IMR-90 (cell line): ENCODE results near the gene DHDDS. TPM values are rescaled to one million over a fixed set of nuclear protein-coding genes. Genes with fewer than 3 reads are reported as not detected.

ENCODE experiments used
- ATAC-seq: fragments of 200-7000 bp; cut with Tn5 transposase; 2 replicates; pipeline ENCODE4 v1.9.1; 2020; ENCODE audit warnings: low read depth, mild to moderate bottlenecking, moderate library complexity
- BruUV-seq: library from RNA; stranded (reverse); fragments of 400-500 nt; replicated peaks from 2 replicates; lab custom pipeline; 2021; lab: Mats Ljungman, UMichigan
- CTCF ChIA-PET: fragments of 300-600 bp; formaldehyde crosslinking; extraction: SDS; loops from one replicate; lab custom pipeline; 2021; ENCODE audit warnings: antibody characterized with exemption; lab: Yijun Ruan, JAX
- POLR2A ChIA-PET: fragments of 300-600 bp; sonication (Branson Sonifier 250); formaldehyde crosslinking; loops from one replicate; lab custom pipeline; 2022; ENCODE audit warnings: antibody characterized with exemption; ENCODE audit not compliant: unreplicated experiment; lab: Charles Lee
- DNase-seq: peaks from one replicate; pipeline ENCODE4 v3.0.0; 2013
- H2AFZ ChIP-seq: replicated peaks from 2 replicates; pipeline ENCODE3; 2013; ENCODE audit warnings: low read length, mild to moderate bottlenecking; ENCODE audit not compliant: poor library complexity
- H2AK5ac ChIP-seq: 2 replicates; pipeline ENCODE4 v1.6.1; 2013; ENCODE audit warnings: low read depth, low read length, inconsistent platforms
- H2AK9ac ChIP-seq: replicated peaks from 2 replicates; pipeline ENCODE3; 2013; ENCODE audit warnings: mild to moderate bottlenecking, low read depth, low read length, moderate library complexity; ENCODE audit not compliant: poor library complexity
- H2BK120ac ChIP-seq: 2 replicates; pipeline ENCODE4 v1.6.1; 2013; ENCODE audit warnings: low read depth, low read length, inconsistent platforms
- H2BK15ac ChIP-seq: 3 replicates; pipeline ENCODE4 v1.6.1; 2013; ENCODE audit warnings: low read depth, low read length, inconsistent platforms
- H2BK20ac ChIP-seq: 2 replicates; pipeline ENCODE4 v1.6.1; 2013; ENCODE audit warnings: low read depth, mild to moderate bottlenecking, inconsistent platforms, low read length, moderate library complexity
- H2BK5ac ChIP-seq: 2 replicates; pipeline ENCODE4 v1.6.1; 2013; ENCODE audit warnings: mild to moderate bottlenecking, low read depth, low read length, inconsistent platforms; ENCODE audit not compliant: poor library complexity, severe bottlenecking
- H3K14ac ChIP-seq: replicated peaks from 2 replicates; pipeline ENCODE4 v1.6.1; 2013; ENCODE audit warnings: low read depth, low read length, inconsistent platforms
- H3K18ac ChIP-seq: 2 replicates; pipeline ENCODE4 v1.6.1; 2013; ENCODE audit warnings: low read depth, low read length, control low read depth
- H3K23ac ChIP-seq: 2 replicates; pipeline ENCODE4 v1.6.1; 2013; ENCODE audit warnings: low read depth, low read length, inconsistent platforms
- H3K27ac ChIP-seq: 2 replicates; pipeline ENCODE4 v1.5.1; 2013; ENCODE audit warnings: mild to moderate bottlenecking, control low read depth, low read length; ENCODE audit not compliant: insufficient read depth
- H3K27me3 ChIP-seq: 2 replicates; pipeline ENCODE4 v1.6.1; 2013; ENCODE audit warnings: low read length; ENCODE audit not compliant: control insufficient read depth, insufficient read depth
- H3K36me3 ChIP-seq: 2 replicates; pipeline ENCODE4 v1.6.1; 2013; ENCODE audit warnings: low read length, mixed read lengths; ENCODE audit not compliant: control insufficient read depth, insufficient read depth
- H3K4ac ChIP-seq: 2 replicates; pipeline ENCODE4 v1.6.1; 2013; ENCODE audit warnings: low read depth, low read length, inconsistent platforms
- H3K4me1 ChIP-seq: 2 replicates; pipeline ENCODE4 v1.6.1; 2013; ENCODE audit warnings: low read length, mixed read lengths; ENCODE audit not compliant: control insufficient read depth, insufficient read depth
- H3K4me2 ChIP-seq: 2 replicates; pipeline ENCODE4 v1.6.1; 2013; ENCODE audit warnings: low read depth, mild to moderate bottlenecking, control low read depth, low read length, moderate library complexity
- H3K4me3 ChIP-seq: 2 replicates; pipeline ENCODE4 v1.5.1; 2013; ENCODE audit warnings: low read depth, mild to moderate bottlenecking, control low read depth, low read length, moderate library complexity; ENCODE audit not compliant: insufficient read depth
- H3K56ac ChIP-seq: 2 replicates; pipeline ENCODE4 v1.6.1; 2013; ENCODE audit warnings: low read length, inconsistent platforms; ENCODE audit not compliant: insufficient read depth; ENCODE audit errors: extremely low read depth
- H3K79me1 ChIP-seq, 2 experiments: 2 replicates each; pipeline ENCODE4 v1.6.1; 2013; ENCODE audit warnings: low read length in 2 of 2, inconsistent platforms in 1 of 2, low read depth in 1 of 2
- H3K9ac ChIP-seq: 2 replicates; pipeline ENCODE4 v1.6.1; 2013; ENCODE audit warnings: low read depth, low read length, control low read depth
- H3K9me1 ChIP-seq: 2 replicates; pipeline ENCODE4 v1.6.1; 2013; ENCODE audit warnings: low read length, inconsistent platforms; ENCODE audit not compliant: insufficient read depth
- H3K9me3 ChIP-seq: 2 replicates; pipeline ENCODE4 v1.6.1; 2013; ENCODE audit warnings: low read length; ENCODE audit not compliant: control insufficient read depth, insufficient read depth
- H4K20me1 ChIP-seq: 2 replicates; pipeline ENCODE4 v1.6.1; 2013; ENCODE audit warnings: low read length, inconsistent platforms; ENCODE audit not compliant: insufficient read depth
- H4K5ac ChIP-seq: 2 replicates; pipeline ENCODE4 v1.6.1; 2013; ENCODE audit warnings: mild to moderate bottlenecking, low read depth, low read length, control low read depth
- H4K8ac ChIP-seq, 2 experiments: 2 replicates each; pipeline ENCODE4 v1.6.1; 2013; ENCODE audit warnings: low read depth in 2 of 2, low read length in 2 of 2, control low read depth in 1 of 2, inconsistent platforms in 1 of 2
- H4K91ac ChIP-seq: 2 replicates; pipeline ENCODE4 v1.6.1; 2013; ENCODE audit warnings: low read depth, low read length, inconsistent platforms; ENCODE audit not compliant: insufficient read depth
- NFE2L2 ChIP-seq: fragments of 150-350 bp; IDR thresholded peaks from 2 replicates; pipeline ENCODE4 v1.6.1; 2016; ENCODE audit warnings: low read depth, mild to moderate bottlenecking, low read length
- RAD21 ChIP-seq: IDR thresholded peaks from 2 replicates; pipeline ENCODE4 v1.6.1; 2012; ENCODE audit warnings: low read length, improper control_type of control experiment
- WGBS, 2 experiments: methylation state at CpG; one replicate each; pipeline versions ENCODE4 v1.1.5 to v1.1.7; 2013; ENCODE audit warnings: missing lambda C conversion rate in 2 of 2; ENCODE audit not compliant: insufficient read length in 1 of 2; ENCODE audit errors: extremely low coverage in 2 of 2; 5-methylcytosine and 5-hydroxymethylcytosine counted together
- dilution Hi-C: fragments of 300-500 bp; cut with HindIII; formaldehyde crosslinking; loops from one replicate; pipeline ENCODE4 v1.14.3; 2018; ENCODE audit warnings: low sequenced_read_pairs; ENCODE audit not compliant: unreplicated experiment
- in situ Hi-C: fragments of 300-500 bp; cut with MboI; formaldehyde crosslinking; loops from 3 replicates; pipeline ENCODE4 v1.14.3; 2019; ENCODE audit warnings: low sequenced_read_pairs, inconsistent platforms, mixed read lengths
- intact Hi-C: fragments of 100-400 bp; cut with micrococcal nuclease; formaldehyde crosslinking; loops from 2 replicates; pipeline ENCODE4 v1.10.0; 2022
- polyA plus RNA-seq, 3 experiments: library from polyadenylated mRNA; depleted of rRNA; stranded (reverse); fragments of >200 nt; gene quantifications; 2 replicates each; pipeline ENCODE4 v1.2.3, GENCODE V29; 2012; ENCODE audit warnings: low replicate concordance in 1 of 3
- total RNA-seq: library from RNA; depleted of rRNA; stranded (reverse); fragments of >200 nt; gene quantifications from 2 replicates; pipeline ENCODE4 v1.2.3, GENCODE V29; 2012

The DHDDS gene
- total and polyA plus RNA-seq, 2 of the 4 experiments (the other 2 are of a cell fraction): 49.3 to 67.7 TPM

DNA sequence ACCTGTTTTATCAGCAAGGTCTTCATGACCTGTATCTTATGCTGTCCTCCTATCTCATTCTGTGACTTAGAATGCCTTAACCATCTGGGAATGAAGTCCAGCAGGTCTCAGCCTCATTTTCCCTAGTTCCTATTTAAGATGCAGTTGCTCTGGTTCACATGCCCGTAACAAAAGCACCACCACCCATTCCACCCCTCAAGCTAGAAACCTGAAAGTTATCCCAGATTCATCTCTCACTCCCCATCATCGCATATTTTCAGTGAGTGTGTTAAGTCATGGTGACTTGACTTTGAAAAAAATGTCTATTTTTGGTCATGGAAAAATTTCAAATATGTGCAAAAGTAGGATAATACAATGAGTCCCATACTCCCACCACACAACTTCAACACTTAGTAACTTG is 51.9 kb downstream of the DHDDS start:
- Histone ChIP-seq H3K4me2 (no peak overlapping the region), H4K91ac (0 out of 2 replicates have a peak overlapping the region, but pooled peaks have one; percentile 16), H2AK9ac (no peak overlapping the region), H2AFZ (no peak overlapping the region), H3K23ac (peak overlapping the region; percentile 80; the same call in 1 of the 2 replicates), H3K9me3 (no peaks in the 10 kb centered on the region), H2BK20ac (peak overlapping the region; percentile 89; the same call in 1 of the 2 replicates), H3K56ac (no peak overlapping the region; the same call in 1 of the 2 replicates), H3K27ac (no peak overlapping the region), H2BK120ac (peak overlapping the region; percentile 74; the same call in 1 of the 2 replicates), H3K4me1 (peaks cover 2% of the 10 kb centered on the region; the same call in 1 of the 2 replicates), H3K4me3 (no peak overlapping the region), H2BK5ac (no peak overlapping the region), H3K79me1 (no peaks in the 10 kb centered on the region; a peak in 1 of 4 replicates), H3K14ac (peak overlapping the region; percentile 76), H4K20me1 (no peaks in the 10 kb centered on the region), H2AK5ac (peak overlapping the region; percentile 84; the same call in 1 of the 2 replicates), H4K5ac (no peak overlapping the region; the same call in 1 of the 2 replicates), H3K9ac (no peak overlapping the region), H2BK15ac (peak overlapping the region; percentile 78; the same call in 1 of the 3 replicates), H3K9me1 (0 out of 2 replicates have a peak, but pooled peaks cover 4% of the 10 kb centered on the region), H4K8ac (peak overlapping the region in 1 of 2 experiments; percentile 64; a peak in 2 of 4 replicates), H3K4ac (peak overlapping the region; percentile 58; the same call in 1 of the 2 replicates), H3K36me3 (no peaks in the 10 kb centered on the region), H3K27me3 (no peaks in the 10 kb centered on the region), H3K18ac (no peak overlapping the region)
- dilution Hi-C loops (no loop called here), intact Hi-C loops (no loop called here), in situ Hi-C loops (no loop called here)
- POLR2A ChIA-PET: no interaction called here
- CTCF ChIA-PET: no interaction called here
- TF ChIP-seq NFE2L2: peak; percentile 46; the same call in 1 of the 2 replicates
- no peak for TF ChIP-seq RAD21
- BruUV-seq: no TSS peak
- peak; percentile 54 for DNase-seq
- ATAC-seq: peak; percentile 25
- no CpG with 5 or more reads among the region's 2 CpGs for WGBS, 2 experiments
